Activated CD8-positive, alpha-beta T cell treated with anti-CD3 and anti-CD28 coated beads for 36 hours (primary cell): ENCODE measurements around the gene SOWAHA. TPM values are rescaled to one million over a fixed set of nuclear protein-coding genes. Genes with fewer than 3 reads are reported as not detected.

ENCODE experiments used
- ATAC-seq: fragments of 200-7000 bp; cut with Tn5 transposase; one replicate; pipeline ENCODE4 v1.10.0; 2021; ENCODE audit warnings: mild to moderate bottlenecking, moderate library complexity
- CTCF ChIA-PET: fragments of 350-600 bp; sonication (Branson Sonifier 250); formaldehyde crosslinking; loops from one replicate; lab custom pipeline; 2021; ENCODE audit warnings: antibody characterized with exemption; lab: Charles Lee
- POLR2A ChIA-PET: fragments of 350-600 bp; sonication (Branson Sonifier 250); formaldehyde crosslinking; loops from one replicate; lab custom pipeline; 2021; ENCODE audit warnings: antibody characterized with exemption; lab: Charles Lee
- DNase-seq: peaks from one replicate; pipeline ENCODE4 v3.0.0-alpha.2; 2020
- H3K27ac Mint-ChIP-seq: one replicate; pipeline ENCODE4 v1.8.0; 2021; ENCODE audit warnings: mild to moderate bottlenecking, mixed read lengths
- H3K27me3 Mint-ChIP-seq: one replicate; pipeline ENCODE4 v1.8.0; 2021; ENCODE audit warnings: mixed read lengths
- H3K36me3 Mint-ChIP-seq: one replicate; pipeline ENCODE4 v1.8.0; 2021; ENCODE audit warnings: low read depth, mixed read lengths
- H3K4me1 Mint-ChIP-seq: one replicate; pipeline ENCODE4 v1.8.0; 2021; ENCODE audit warnings: low read depth, mixed read lengths
- H3K4me3 Mint-ChIP-seq: one replicate; pipeline ENCODE4 v1.8.0; 2021; ENCODE audit warnings: mild to moderate bottlenecking, moderate library complexity, mixed read lengths
- H3K9me3 Mint-ChIP-seq: one replicate; pipeline ENCODE4 v1.8.0; 2021; ENCODE audit warnings: mixed read lengths
- intact Hi-C: fragments of 100-400 bp; cut with micrococcal nuclease; formaldehyde crosslinking; loops from one replicate; pipeline ENCODE4 v1.10.0; 2022
- total RNA-seq, 2 experiments: library from RNA; stranded (reverse); gene quantifications; one replicate each; pipeline ENCODE4 v1.2.3, GENCODE V29; 2021
- TF ChIP-seq, protein P1 (sequence below): fragments of 200-600 bp; IDR thresholded peaks from one replicate; pipeline ENCODE4 v1.8.0; 2022; ENCODE audit warnings: antibody characterized with exemption, mild to moderate bottlenecking

Gene SOWAHA
- total RNA-seq, 2 experiments from 2014 or later, result not detected

DNA sequence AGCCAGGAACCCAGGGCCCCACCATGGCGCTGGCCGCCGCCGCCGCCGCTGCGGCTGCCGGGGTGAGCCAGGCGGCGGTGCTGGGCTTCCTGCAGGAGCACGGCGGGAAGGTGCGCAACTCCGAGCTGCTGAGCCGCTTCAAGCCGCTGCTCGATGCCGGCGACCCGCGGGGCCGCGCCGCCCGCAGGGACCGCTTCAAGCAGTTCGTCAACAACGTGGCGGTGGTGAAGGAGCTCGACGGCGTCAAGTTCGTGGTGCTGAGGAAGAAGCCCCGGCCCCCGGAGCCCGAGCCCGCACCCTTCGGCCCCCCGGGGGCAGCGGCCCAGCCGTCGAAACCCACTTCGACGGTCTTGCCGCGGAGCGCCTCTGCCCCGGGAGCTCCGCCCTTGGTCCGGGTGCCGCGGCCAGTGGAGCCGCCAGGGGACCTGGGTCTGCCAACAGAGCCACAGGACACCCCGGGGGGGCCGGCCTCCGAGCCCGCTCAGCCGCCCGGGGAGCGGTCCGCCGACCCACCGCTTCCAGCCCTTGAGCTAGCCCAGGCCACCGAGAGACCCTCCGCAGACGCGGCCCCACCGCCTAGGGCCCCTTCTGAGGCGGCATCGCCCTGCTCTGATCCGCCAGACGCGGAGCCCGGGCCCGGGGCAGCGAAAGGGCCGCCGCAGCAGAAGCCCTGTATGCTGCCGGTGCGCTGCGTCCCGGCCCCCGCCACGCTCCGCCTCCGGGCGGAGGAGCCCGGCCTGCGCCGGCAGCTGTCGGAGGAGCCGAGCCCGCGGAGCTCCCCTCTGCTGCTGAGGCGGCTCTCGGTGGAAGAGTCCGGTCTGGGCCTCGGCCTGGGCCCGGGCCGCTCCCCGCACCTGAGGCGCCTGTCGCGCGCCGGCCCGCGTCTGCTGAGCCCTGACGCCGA lies 749 bp downstream of the SOWAHA start:
- ATAC-seq (peak; percentile 62), DNase-seq (peak; percentile 44)
- H3K4me3 Mint-ChIP-seq, result peak overlapping the region; percentile 37
- peaks cover 7% of the 10 kb centered on the region for H3K4me1 Mint-ChIP-seq
- H3K9me3 Mint-ChIP-seq, result no peaks in the 10 kb centered on the region
- intact Hi-C loops, result no loop called here
- no peaks in the 10 kb centered on the region for H3K36me3 Mint-ChIP-seq
- ChIA-PET CTCF (interaction anchor here (0.6 to 3.0 kb wide), 8 partner anchors 11 to 307 kb away, joined by 3 to 15 read pairs (median 4); partner anchors contain the start of gene SHROOM1), POLR2A (interaction anchor here (0.6 to 2.1 kb wide), 4 partner anchors 10 to 243 kb away, joined by 3 to 9 read pairs (median 3); no protein-coding TSS in a partner anchor)
- peaks cover 48% of the 10 kb centered on the region for H3K27me3 Mint-ChIP-seq
- H3K27ac Mint-ChIP-seq, result no peak overlapping the region
- TF ChIP-seq, protein P1, sequence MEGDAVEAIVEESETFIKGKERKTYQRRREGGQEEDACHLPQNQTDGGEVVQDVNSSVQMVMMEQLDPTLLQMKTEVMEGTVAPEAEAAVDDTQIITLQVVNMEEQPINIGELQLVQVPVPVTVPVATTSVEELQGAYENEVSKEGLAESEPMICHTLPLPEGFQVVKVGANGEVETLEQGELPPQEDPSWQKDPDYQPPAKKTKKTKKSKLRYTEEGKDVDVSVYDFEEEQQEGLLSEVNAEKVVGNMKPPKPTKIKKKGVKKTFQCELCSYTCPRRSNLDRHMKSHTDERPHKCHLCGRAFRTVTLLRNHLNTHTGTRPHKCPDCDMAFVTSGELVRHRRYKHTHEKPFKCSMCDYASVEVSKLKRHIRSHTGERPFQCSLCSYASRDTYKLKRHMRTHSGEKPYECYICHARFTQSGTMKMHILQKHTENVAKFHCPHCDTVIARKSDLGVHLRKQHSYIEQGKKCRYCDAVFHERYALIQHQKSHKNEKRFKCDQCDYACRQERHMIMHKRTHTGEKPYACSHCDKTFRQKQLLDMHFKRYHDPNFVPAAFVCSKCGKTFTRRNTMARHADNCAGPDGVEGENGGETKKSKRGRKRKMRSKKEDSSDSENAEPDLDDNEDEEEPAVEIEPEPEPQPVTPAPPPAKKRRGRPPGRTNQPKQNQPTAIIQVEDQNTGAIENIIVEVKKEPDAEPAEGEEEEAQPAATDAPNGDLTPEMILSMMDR, result no peak

DNA sequence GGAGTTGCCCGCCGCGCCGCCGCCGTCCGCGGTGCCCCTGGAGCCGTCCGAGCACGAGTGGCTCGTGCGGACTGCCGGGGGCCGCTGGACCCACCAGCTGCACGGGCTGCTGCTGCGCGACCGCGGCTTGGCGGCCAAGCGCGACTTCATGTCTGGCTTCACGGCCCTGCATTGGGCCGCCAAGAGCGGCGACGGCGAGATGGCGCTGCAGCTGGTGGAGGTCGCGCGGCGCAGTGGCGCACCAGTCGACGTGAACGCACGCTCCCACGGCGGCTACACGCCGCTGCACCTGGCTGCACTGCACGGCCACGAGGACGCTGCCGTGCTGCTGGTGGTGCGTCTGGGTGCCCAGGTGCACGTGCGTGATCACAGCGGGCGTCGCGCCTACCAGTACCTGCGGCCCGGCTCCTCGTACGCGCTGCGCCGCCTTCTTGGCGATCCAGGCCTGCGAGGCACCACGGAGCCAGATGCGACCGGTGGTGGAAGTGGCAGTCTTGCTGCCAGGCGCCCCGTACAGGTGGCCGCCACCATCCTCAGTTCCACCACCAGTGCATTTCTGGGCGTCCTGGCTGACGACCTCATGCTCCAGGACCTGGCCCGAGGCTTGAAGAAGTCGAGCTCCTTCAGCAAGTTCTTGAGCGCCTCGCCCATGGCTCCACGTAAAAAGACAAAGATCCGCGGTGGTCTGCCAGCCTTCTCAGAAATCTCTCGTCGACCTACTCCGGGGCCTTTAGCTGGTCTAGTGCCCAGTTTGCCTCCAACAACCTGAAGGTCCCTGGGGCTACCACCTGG lies 1.6 kb downstream of the SOWAHA start:
- ATAC-seq, result no peak
- H3K4me1 Mint-ChIP-seq, result peaks cover 13% of the 10 kb centered on the region
- intact Hi-C loops, result no loop called here
- H3K36me3 Mint-ChIP-seq, result no peaks in the 10 kb centered on the region
- H3K27ac Mint-ChIP-seq, result no peak overlapping the region
- H3K27me3 Mint-ChIP-seq, result peaks cover 49% of the 10 kb centered on the region
- no peak overlapping the region for H3K4me3 Mint-ChIP-seq
- no peak for DNase-seq
- H3K9me3 Mint-ChIP-seq, result no peaks in the 10 kb centered on the region
- POLR2A ChIA-PET, result interaction anchor here (0.6 to 2.1 kb wide), 3 partner anchors 9 to 21 kb away, joined by 3 to 9 read pairs (median 3); no protein-coding TSS in a partner anchor
- TF ChIP-seq, protein P1, result no peak
- CTCF ChIA-PET, result interaction anchor here (0.7 to 3.8 kb wide), 7 partner anchors 10 to 308 kb away, joined by 3 to 21 read pairs (median 6); partner anchors contain the start of genes CCNI2 and SHROOM1

DNA sequence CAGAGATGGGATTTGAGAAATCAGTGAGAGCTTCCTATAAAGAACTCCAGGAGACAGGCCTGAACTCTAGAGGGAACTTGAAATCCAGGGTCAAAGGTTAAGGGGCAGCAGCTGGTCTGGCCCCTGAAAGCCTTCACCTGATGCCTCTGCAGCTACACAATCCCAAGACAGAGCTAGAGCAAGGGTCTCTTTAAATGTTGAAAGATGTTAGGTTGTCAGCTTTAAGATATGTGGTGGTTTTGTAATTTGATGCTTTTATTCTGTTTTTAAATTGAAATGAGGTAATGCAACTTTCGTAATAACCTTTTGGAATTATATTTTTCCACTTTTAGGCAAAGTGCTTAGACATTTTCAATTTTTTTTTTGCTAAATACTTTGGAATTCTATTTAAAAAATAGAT lies 2.4 kb downstream of the SOWAHA start:
- POLR2A ChIA-PET, result no interaction called here
- Mint-ChIP-seq H3K27me3 (peaks cover 43% of the 10 kb centered on the region), H3K36me3 (no peaks in the 10 kb centered on the region), H3K4me3 (no peak overlapping the region), H3K9me3 (no peaks in the 10 kb centered on the region), H3K4me1 (peaks cover 15% of the 10 kb centered on the region), H3K27ac (no peak overlapping the region)
- TF ChIP-seq, protein P1, result no peak
- intact Hi-C loops, result no loop called here
- CTCF ChIA-PET, result interaction anchor here (0.7 to 3.8 kb wide), 5 partner anchors 9 to 289 kb away, joined by 3 to 21 read pairs (median 14); partner anchors contain the start of genes CCNI2 and SHROOM1
- no peak for ATAC-seq
- no peak for DNase-seq

DNA sequence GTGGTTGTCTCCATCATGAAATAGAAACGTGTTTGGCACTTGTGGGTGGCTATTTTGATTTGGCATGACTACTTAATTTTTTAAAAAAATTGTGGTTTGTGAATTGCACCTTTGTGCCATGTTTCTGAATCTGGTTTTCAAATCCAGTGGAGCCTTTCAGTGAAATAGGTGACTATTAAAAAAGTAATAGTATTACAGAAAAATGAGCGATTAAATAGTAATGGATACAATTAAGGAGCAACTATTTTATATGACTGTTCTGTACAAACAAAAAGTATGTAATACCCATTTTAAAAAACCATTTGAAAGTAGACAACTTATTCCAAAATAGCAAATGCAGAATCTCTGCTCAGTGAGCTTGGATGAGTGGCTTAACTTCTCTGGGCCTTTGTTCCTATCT lies 3.0 kb downstream of the SOWAHA start:
- intact Hi-C loops, result no loop called here
- POLR2A ChIA-PET, result interaction anchor here (1.9 kb wide), 1 partner anchor 13 kb away, joined by 6 read pairs; no protein-coding TSS in a partner anchor
- H3K4me3 Mint-ChIP-seq, result no peak overlapping the region
- TF ChIP-seq, protein P1, result no peak
- H3K27me3 Mint-ChIP-seq, result peaks cover 37% of the 10 kb centered on the region
- no peak overlapping the region for H3K27ac Mint-ChIP-seq
- no peaks in the 10 kb centered on the region for H3K9me3 Mint-ChIP-seq
- peaks cover 15% of the 10 kb centered on the region for H3K4me1 Mint-ChIP-seq
- no peak for DNase-seq
- H3K36me3 Mint-ChIP-seq, result no peaks in the 10 kb centered on the region
- CTCF ChIA-PET, result interaction anchor here (1.0 to 6.0 kb wide), 8 partner anchors 9 to 430 kb away, joined by 3 to 62 read pairs (median 10); partner anchors contain the start of genes CCNI2, KIF3A and SHROOM1
- ATAC-seq, result no peak
